ENCODE measurements around the gene N4BP2L2. TPM values are rescaled to one million over a fixed set of nuclear protein-coding genes. Genes with fewer than 3 reads are reported as not detected.

The N4BP2L2 gene
- total RNA-seq, 1 experiment from 2014 or later: 128 TPM

GRCh38 chr13:32503727-32504126 is 34.9 kb downstream of the N4BP2L2 start:
- CTCF ChIA-PET: interaction anchor here (0.6 kb wide), 1 partner anchor 22 kb away, joined by 3 read pairs; no protein-coding TSS in a partner anchor
- Histone ChIP-seq H3K4me3 (ENCODE audit: low read depth, low read length) (no peak overlapping the region), H3K9me3 (no peaks in the 10 kb centered on the region), H3K27me3 (replicated peaks; ENCODE audit: control insufficient read depth, insufficient read depth, low read length) (no peaks in the 10 kb centered on the region), H3K36me3 (ENCODE audit: control insufficient read depth, insufficient read depth, low read length) (no peaks in the 10 kb centered on the region), H3K4me1 (no peaks in the 10 kb centered on the region)
- BruUV-seq (replicated peaks): no TSS peak
- H3K36me3 Mint-ChIP-seq (ENCODE audit: insufficient read depth, unreplicated experiment): peaks cover 15% of the 10 kb centered on the region
- H3K27me3 Mint-ChIP-seq (ENCODE audit: insufficient read depth, unreplicated experiment): no peaks in the 10 kb centered on the region
- H3K27ac Mint-ChIP-seq (ENCODE audit: unreplicated experiment): no peak overlapping the region
- TF ChIP-seq CTCF (IDR thresholded peaks at IDR 0.05; ENCODE audit: insufficient read depth in 1 of 2, low read depth in 1 of 2, low read length in 1 of 2, severe bottlenecking in 1 of 2, unreplicated experiment in 1 of 2): no peak
- H3K4me1 Mint-ChIP-seq (ENCODE audit: low read depth, unreplicated experiment): peaks cover 10% of the 10 kb centered on the region
- no peak overlapping the region for H3K4me3 Mint-ChIP-seq (ENCODE audit: unreplicated experiment)
- intact Hi-C loops (cut with micrococcal nuclease; ENCODE audit: unreplicated experiment): no loop called here
- no peaks in the 10 kb centered on the region for H3K9me3 Mint-ChIP-seq (ENCODE audit: unreplicated experiment)
- POLR2A ChIA-PET: no interaction called here
- DNase-seq: no peak

DNA sequence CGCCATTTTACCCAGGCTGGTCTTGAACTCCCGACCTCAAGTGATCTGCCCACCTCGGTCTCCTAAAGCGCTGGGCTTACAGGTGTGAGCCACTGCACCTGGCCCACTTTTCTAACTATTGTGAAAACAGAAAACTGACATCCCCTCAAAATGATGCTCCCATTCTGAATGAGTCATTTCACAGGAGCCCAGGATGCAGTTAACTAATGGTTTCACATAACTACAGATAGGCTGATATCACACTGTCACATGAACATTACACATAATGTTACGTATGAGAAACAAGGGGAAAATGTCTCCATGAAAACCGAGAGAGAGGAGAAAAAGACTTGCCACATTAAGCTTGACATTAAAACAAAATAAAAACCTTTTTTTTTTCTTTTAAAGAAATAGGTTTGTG is 37.5 kb downstream of the N4BP2L2 start:
- Mint-ChIP-seq H3K27me3 (ENCODE audit: insufficient read depth, unreplicated experiment) (no peaks in the 10 kb centered on the region), H3K9me3 (ENCODE audit: unreplicated experiment) (no peaks in the 10 kb centered on the region), H3K36me3 (ENCODE audit: insufficient read depth, unreplicated experiment) (peaks cover 24% of the 10 kb centered on the region), H3K27ac (ENCODE audit: unreplicated experiment) (no peak overlapping the region), H3K4me3 (ENCODE audit: unreplicated experiment) (no peak overlapping the region), H3K4me1 (ENCODE audit: low read depth, unreplicated experiment) (peaks cover 10% of the 10 kb centered on the region)
- no TSS peak for BruUV-seq (replicated peaks)
- Histone ChIP-seq H3K4me1 (no peaks in the 10 kb centered on the region), H3K4me3 (ENCODE audit: low read depth, low read length) (no peak overlapping the region), H3K27me3 (replicated peaks; ENCODE audit: control insufficient read depth, insufficient read depth, low read length) (no peaks in the 10 kb centered on the region), H3K9me3 (no peaks in the 10 kb centered on the region), H3K36me3 (ENCODE audit: control insufficient read depth, insufficient read depth, low read length) (no peaks in the 10 kb centered on the region)
- CTCF ChIA-PET: no interaction called here
- no peak for DNase-seq
- POLR2A ChIA-PET: interaction anchor here (0.5 kb wide), 1 partner anchor 748 kb away, joined by 3 read pairs; no protein-coding TSS in a partner anchor
- intact Hi-C loops (cut with micrococcal nuclease; ENCODE audit: unreplicated experiment): no loop called here
- no peak for TF ChIP-seq CTCF (IDR thresholded peaks at IDR 0.05; ENCODE audit: insufficient read depth in 1 of 2, low read depth in 1 of 2, low read length in 1 of 2, severe bottlenecking in 1 of 2, unreplicated experiment in 1 of 2)

- CTCF ChIA-PET: no interaction called here
- Histone ChIP-seq H3K27me3 (replicated peaks; ENCODE audit: control insufficient read depth, insufficient read depth, low read length) (no peaks in the 10 kb centered on the region), H3K9me3 (no peaks in the 10 kb centered on the region), H3K36me3 (ENCODE audit: control insufficient read depth, insufficient read depth, low read length) (no peaks in the 10 kb centered on the region), H3K4me1 (no peaks in the 10 kb centered on the region), H3K4me3 (ENCODE audit: low read depth, low read length) (no peak overlapping the region)
- intact Hi-C loops (cut with micrococcal nuclease; ENCODE audit: unreplicated experiment): no loop called here
- POLR2A ChIA-PET: no interaction called here
- H3K9me3 Mint-ChIP-seq (ENCODE audit: unreplicated experiment): no peaks in the 10 kb centered on the region
- DNase-seq: no peak
- TSS peak; percentile 4 for BruUV-seq (replicated peaks)
- no peak for TF ChIP-seq CTCF (IDR thresholded peaks at IDR 0.05; ENCODE audit: insufficient read depth in 1 of 2, low read depth in 1 of 2, low read length in 1 of 2, severe bottlenecking in 1 of 2, unreplicated experiment in 1 of 2)
- H3K27ac Mint-ChIP-seq (ENCODE audit: unreplicated experiment): no peak overlapping the region
- no peak overlapping the region for H3K4me3 Mint-ChIP-seq (ENCODE audit: unreplicated experiment)
- peaks cover 17% of the 10 kb centered on the region for H3K36me3 Mint-ChIP-seq (ENCODE audit: insufficient read depth, unreplicated experiment)
- H3K4me1 Mint-ChIP-seq (ENCODE audit: low read depth, unreplicated experiment): peaks cover 10% of the 10 kb centered on the region
- H3K27me3 Mint-ChIP-seq (ENCODE audit: insufficient read depth, unreplicated experiment): no peaks in the 10 kb centered on the region
Observed at GRCh38 chr13:32499538-32500210, 38.9 kb downstream of the N4BP2L2 start.

All from Caco-2 (cell line).